Spleen (tissue), 7 donors: ENCODE results near the gene GAS2.

ENCODE experiments used
- POLR2A ChIP-seq, 3 donors: fragments of 450-650 bp; IDR thresholded peaks; one replicate each; pipeline ENCODE4 v1.5.1; 2017; ENCODE audit warnings: antibody characterized with exemption in 3 of 3, mild to moderate bottlenecking in 1 of 3
- TF ChIP-seq, protein P1 (sequence below), 11 experiments: fragments of 200-600 bp in 7 of 11; fragments of 450-650 bp in 4 of 11; sonication (generic) in 4 of 11; IDR thresholded peaks in 8 of 11; conservative IDR thresholded peaks in 3 of 11; 1 replicate in 7 of 11; 2 replicates in 4 of 11; pipeline versions ENCODE4 v1.4.0 to v1.8.0; 2016 to 2021; ENCODE audit warnings: antibody characterized with exemption in 11 of 11, inconsistent platforms in 4 of 11, mild to moderate bottlenecking in 1 of 11
- donor health status: DM: no; HTN: no; CAD: no; lungs with moderate emphysema.
- donor health status: DM: no; HTN: no; CAD: no.
- donor health status: DM: no; HTN: no; CAD: no.

- no peak for TF ChIP-seq POLR2A (IDR thresholded peaks at IDR 0.05)
- TF ChIP-seq, protein P1, sequence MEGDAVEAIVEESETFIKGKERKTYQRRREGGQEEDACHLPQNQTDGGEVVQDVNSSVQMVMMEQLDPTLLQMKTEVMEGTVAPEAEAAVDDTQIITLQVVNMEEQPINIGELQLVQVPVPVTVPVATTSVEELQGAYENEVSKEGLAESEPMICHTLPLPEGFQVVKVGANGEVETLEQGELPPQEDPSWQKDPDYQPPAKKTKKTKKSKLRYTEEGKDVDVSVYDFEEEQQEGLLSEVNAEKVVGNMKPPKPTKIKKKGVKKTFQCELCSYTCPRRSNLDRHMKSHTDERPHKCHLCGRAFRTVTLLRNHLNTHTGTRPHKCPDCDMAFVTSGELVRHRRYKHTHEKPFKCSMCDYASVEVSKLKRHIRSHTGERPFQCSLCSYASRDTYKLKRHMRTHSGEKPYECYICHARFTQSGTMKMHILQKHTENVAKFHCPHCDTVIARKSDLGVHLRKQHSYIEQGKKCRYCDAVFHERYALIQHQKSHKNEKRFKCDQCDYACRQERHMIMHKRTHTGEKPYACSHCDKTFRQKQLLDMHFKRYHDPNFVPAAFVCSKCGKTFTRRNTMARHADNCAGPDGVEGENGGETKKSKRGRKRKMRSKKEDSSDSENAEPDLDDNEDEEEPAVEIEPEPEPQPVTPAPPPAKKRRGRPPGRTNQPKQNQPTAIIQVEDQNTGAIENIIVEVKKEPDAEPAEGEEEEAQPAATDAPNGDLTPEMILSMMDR (IDR thresholded peaks at IDR 0.05 in 8 of 11, conservative IDR thresholded peaks at IDR 0.05 in 3 of 11): no peak
These were observed 49.6 kb downstream of the GAS2 start for GRCh38 chr11:22715971-22716370.
